H1 (cell line): Measurements from ENCODE around the gene MAML1. TPM values are rescaled to one million over a fixed set of nuclear protein-coding genes. Genes with fewer than 3 reads are reported as not detected.

Experiments
- CHD7 ChIP-seq: fragments of 300-600 bp; sonication (generic); IDR thresholded peaks from 2 replicates; pipeline ENCODE4 v1.7.1; 2012; ENCODE audit warnings: low read length, moderate library complexity, mild to moderate bottlenecking, inconsistent platforms; ENCODE audit not compliant: insufficient replicate concordance
- GTF2F1 ChIP-seq: IDR thresholded peaks from 2 replicates; pipeline ENCODE4 v1.6.1; 2012; ENCODE audit warnings: low read depth, low read length, improper control_type of control experiment, borderline replicate concordance
- MAFK ChIP-seq: IDR thresholded peaks from 2 replicates; pipeline ENCODE4 v1.6.1; 2012; ENCODE audit warnings: low read depth, mild to moderate bottlenecking, improper control_type of control experiment, low read length
- PHF8 ChIP-seq: fragments of 200-600 bp; sonication (generic); conservative IDR thresholded peaks from 2 replicates; pipeline ENCODE4 v1.7.1; 2012; ENCODE audit warnings: low read depth, mild to moderate bottlenecking, inconsistent platforms, low read length, moderate library complexity
- RAD21 ChIP-seq, 2 experiments: IDR thresholded peaks in 1 of 2; conservative IDR thresholded peaks in 1 of 2; 2 replicates each; pipeline ENCODE4 v1.6.1; 2011; ENCODE audit warnings: low read depth in 2 of 2, low read length in 2 of 2, improper control_type of control experiment in 1 of 2, inconsistent platforms in 1 of 2, mild to moderate bottlenecking in 1 of 2, moderate library complexity in 1 of 2
- SIRT6 ChIP-seq: IDR thresholded peaks from one replicate; pipeline ENCODE4 v1.7.1; 2012; ENCODE audit warnings: low read length, inconsistent platforms
- polyA plus RNA-seq, 7 experiments: library from polyadenylated mRNA; depleted of rRNA in 3 of 7; stranded (reverse) in 5 of 7; unstranded in 2 of 7; fragments of >200 nt in 5 of 7; fragments of 200-250 nt in 2 of 7; gene quantifications; 1 replicate in 5 of 7; 2 replicates in 1 of 7; 4 replicates in 1 of 7; pipeline versions ENCODE4 v1.2.1 to v1.2.3, GENCODE V29; 2011 to 2013; ENCODE audit warnings: missing spikeins in 2 of 7, mixed read lengths in 2 of 7
- total RNA-seq: library from RNA; stranded (reverse); fragmentation: NEBNext Ultra II Directional; extraction: Animal tissue kit (Norgen Biotek cat#: 25700); gene quantifications from 2 replicates; pipeline ENCODE4 v1.2.1, GENCODE V29; 2021

Gene MAML1
- total and polyA plus RNA-seq, 2 of the 8 experiments (the other 6 are each of a cell fraction or from before 2014, with no cell fraction given): 17.1 to 41.9 TPM

- no peak for TF ChIP-seq CHD7
- no peak for TF ChIP-seq GTF2F1
- TF ChIP-seq SIRT6: no peak
- no peak for TF ChIP-seq RAD21 (IDR thresholded peaks at IDR 0.05 in 1 of 2, conservative IDR thresholded peaks at IDR 0.05 in 1 of 2; ENCODE audit: low read depth in 2 of 2, low read length in 2 of 2)
- no peak for TF ChIP-seq MAFK
- TF ChIP-seq PHF8: no peak
- TF ChIP-seq, all 59 proteins: peak for 0
Observed at GRCh38 chr5:179786861-179787260, 54.2 kb downstream of the MAML1 start (continued).
